ENCODE measurements around the gene RAB3IL1.
"Not testable (repeated sequence)": the region's sequence is repeated elsewhere in the genome, so short reads cannot be mapped to it uniquely, and the experiment has no call there.

The RAB3IL1 gene

GRCh38 chr11:61883947-61884346 lies 33.4 kb downstream of the RAB3IL1 start:
- no peak for DNase-seq

GRCh38 chr11:61883327-61883726 lies 34.0 kb downstream of the RAB3IL1 start:
- no peak for DNase-seq

GRCh38 chr11:61882879-61883278 lies 34.5 kb downstream of the RAB3IL1 start:
- DNase-seq, result no peak

- not testable (repeated sequence) for DNase-seq
Observed at GRCh38 chr11:61882267-61882666, 35.1 kb downstream of the RAB3IL1 start.

- no peak for DNase-seq
Observed at GRCh38 chr11:61881397-61881796, 36.0 kb downstream of the RAB3IL1 start.

GRCh38 chr11:61880454-61880853 lies 36.9 kb downstream of the RAB3IL1 start:
- DNase-seq, result no peak

- DNase-seq, result no peak
Observed at GRCh38 chr11:61880031-61880430, 37.3 kb downstream of the RAB3IL1 start.

GRCh38 chr11:61879152-61879551 lies 38.2 kb downstream of the RAB3IL1 start:
- no peak for DNase-seq

- DNase-seq, result no peak
Observed at GRCh38 chr11:61875698-61876097, 41.7 kb downstream of the RAB3IL1 start.

GRCh38 chr11:61874853-61875252 lies 42.5 kb downstream of the RAB3IL1 start:
- no peak for DNase-seq

- DNase-seq, result no peak
Observed at GRCh38 chr11:61874377-61874809, 43.0 kb downstream of the RAB3IL1 start.

- no peak for DNase-seq
Observed at GRCh38 chr11:61873588-61874376, 43.6 kb downstream of the RAB3IL1 start.

GRCh38 chr11:61872935-61873565 lies 44.3 kb downstream of the RAB3IL1 start:
- DNase-seq, result no peak

GRCh38 chr11:61871158-61871597 lies 46.2 kb downstream of the RAB3IL1 start:
- DNase-seq, result peak; percentile 89

- DNase-seq, result no peak
Observed at GRCh38 chr11:61870541-61871031, 46.8 kb downstream of the RAB3IL1 start.

GRCh38 chr11:61869708-61870451 lies 47.5 kb downstream of the RAB3IL1 start:
- DNase-seq, result no peak

- no peak for DNase-seq
Observed at GRCh38 chr11:61869429-61869707, 48.0 kb downstream of the RAB3IL1 start.

- no peak for DNase-seq
Observed at GRCh38 chr11:61868571-61869428, 48.6 kb downstream of the RAB3IL1 start.

GRCh38 chr11:61866958-61867343 lies 50.4 kb downstream of the RAB3IL1 start:
- DNase-seq, result no peak

- no peak for DNase-seq
Observed at GRCh38 chr11:61866231-61866957, 51.0 kb downstream of the RAB3IL1 start.

GRCh38 chr11:61864814-61865775 lies 52.3 kb downstream of the RAB3IL1 start:
- no peak for DNase-seq

Data from femur (tissue), 1 donor.